Keratinocyte (primary cell): ENCODE data around the gene PTGES2.

Experiments
- EZH2 ChIP-seq: IDR thresholded peaks from one replicate; pipeline ENCODE4 v1.6.1; 2012; ENCODE audit warnings: inconsistent platforms, mild to moderate bottlenecking, low read length, moderate library complexity
- TF ChIP-seq, protein P1 (sequence below), 3 experiments: IDR thresholded peaks in 1 of 3; conservative IDR thresholded peaks in 1 of 3; optimal IDR thresholded peaks in 1 of 3; 2 replicates in 2 of 3; 3 replicates in 1 of 3; pipeline versions ENCODE3 to v1.5.1; 2011; ENCODE audit warnings: low read length in 3 of 3, mild to moderate bottlenecking in 3 of 3, moderate library complexity in 2 of 3, control low read depth in 1 of 3, inconsistent platforms in 1 of 3; ENCODE audit not compliant: insufficient read depth in 2 of 3; ENCODE audit errors: extremely low read depth in 1 of 3

DNA sequence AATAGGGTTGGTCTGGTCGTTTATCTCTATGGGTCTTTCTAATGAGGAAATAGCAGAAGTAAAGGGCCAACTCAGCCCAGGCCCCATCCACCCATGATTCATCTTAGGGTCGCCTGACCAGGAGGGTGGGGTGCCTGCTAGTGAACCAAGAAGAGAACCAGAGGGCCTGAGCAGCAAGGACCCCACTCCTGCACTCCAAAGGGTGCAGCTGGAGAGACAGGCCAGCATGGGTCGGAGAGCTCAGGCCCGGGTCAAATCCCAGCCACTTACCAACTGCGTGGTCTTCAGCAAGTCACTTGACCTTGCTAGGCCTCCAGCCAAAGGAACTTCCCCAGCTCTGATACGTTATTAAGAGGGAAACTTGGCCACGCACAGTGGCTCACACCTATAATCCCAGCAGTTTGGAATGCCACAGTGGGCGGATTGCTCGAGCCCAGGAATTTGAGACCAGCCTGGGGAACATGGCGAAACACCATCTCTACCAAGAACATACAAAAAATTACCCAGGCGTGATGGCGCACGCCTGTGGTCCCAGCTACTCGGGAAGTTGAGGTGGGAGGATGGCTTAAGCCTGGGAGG lies 36.9 kb upstream of the PTGES2 start:
- TF ChIP-seq, protein P1, sequence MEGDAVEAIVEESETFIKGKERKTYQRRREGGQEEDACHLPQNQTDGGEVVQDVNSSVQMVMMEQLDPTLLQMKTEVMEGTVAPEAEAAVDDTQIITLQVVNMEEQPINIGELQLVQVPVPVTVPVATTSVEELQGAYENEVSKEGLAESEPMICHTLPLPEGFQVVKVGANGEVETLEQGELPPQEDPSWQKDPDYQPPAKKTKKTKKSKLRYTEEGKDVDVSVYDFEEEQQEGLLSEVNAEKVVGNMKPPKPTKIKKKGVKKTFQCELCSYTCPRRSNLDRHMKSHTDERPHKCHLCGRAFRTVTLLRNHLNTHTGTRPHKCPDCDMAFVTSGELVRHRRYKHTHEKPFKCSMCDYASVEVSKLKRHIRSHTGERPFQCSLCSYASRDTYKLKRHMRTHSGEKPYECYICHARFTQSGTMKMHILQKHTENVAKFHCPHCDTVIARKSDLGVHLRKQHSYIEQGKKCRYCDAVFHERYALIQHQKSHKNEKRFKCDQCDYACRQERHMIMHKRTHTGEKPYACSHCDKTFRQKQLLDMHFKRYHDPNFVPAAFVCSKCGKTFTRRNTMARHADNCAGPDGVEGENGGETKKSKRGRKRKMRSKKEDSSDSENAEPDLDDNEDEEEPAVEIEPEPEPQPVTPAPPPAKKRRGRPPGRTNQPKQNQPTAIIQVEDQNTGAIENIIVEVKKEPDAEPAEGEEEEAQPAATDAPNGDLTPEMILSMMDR (optimal IDR thresholded peaks at IDR 0.05 in 1 of 3, IDR thresholded peaks at IDR 0.05 in 1 of 3, conservative IDR thresholded peaks at IDR 0.05 in 1 of 3; ENCODE audit: extremely low read depth in 1 of 3, insufficient read depth in 2 of 3, low read length in 3 of 3): no peak
- no peak for TF ChIP-seq EZH2
